WTC11 (cell line): Measurements from ENCODE around the gene ABCB11. TPM values are rescaled to one million over a fixed set of nuclear protein-coding genes. Genes with fewer than 3 reads are reported as not detected.

Experiments
- ATAC-seq: fragments of 200-7000 bp; cut with Tn5 transposase; 2 replicates; pipeline ENCODE4 v1.10.0; 2021; ENCODE audit warnings: mild to moderate bottlenecking, moderate library complexity
- CTCF ChIA-PET: fragments of 300-600 bp; sonication (Branson Sonifier 250); formaldehyde crosslinking; loops from one replicate; lab custom pipeline; 2021; ENCODE audit warnings: antibody characterized with exemption; lab: Charles Lee
- POLR2A ChIA-PET: fragments of 350-600 bp; sonication (Branson Sonifier 250); formaldehyde crosslinking; loops from one replicate; lab custom pipeline; 2021; ENCODE audit warnings: antibody characterized with exemption; lab: Charles Lee
- DNase-seq: peaks from one replicate; pipeline ENCODE4 v3.0.0; 2021; ENCODE audit warnings: low spot score
- H3K27ac Mint-ChIP-seq: 2 replicates; pipeline ENCODE4 v1.8.0; 2021; ENCODE audit warnings: mixed read lengths
- H3K27me3 Mint-ChIP-seq: 2 replicates; pipeline ENCODE4 v1.8.0; 2021; ENCODE audit warnings: low read depth, mild to moderate bottlenecking, moderate library complexity, mixed read lengths
- H3K36me3 Mint-ChIP-seq: 2 replicates; pipeline ENCODE4 v1.8.0; 2021; ENCODE audit warnings: mixed read lengths
- H3K4me1 Mint-ChIP-seq: 2 replicates; pipeline ENCODE4 v1.8.0; 2022; ENCODE audit warnings: mixed read lengths
- H3K4me3 Mint-ChIP-seq: 2 replicates; pipeline ENCODE4 v1.8.0; 2021; ENCODE audit warnings: mild to moderate bottlenecking, moderate library complexity, mixed read lengths
- H3K9me3 Mint-ChIP-seq: 2 replicates; pipeline ENCODE4 v1.8.0; 2021; ENCODE audit warnings: mixed read lengths
- AR ChIP-seq: fragments of 250-450 bp; sonication (Bioruptor Pico); IDR thresholded peaks from 2 replicates; pipeline ENCODE4 v1.9.0; 2021; ENCODE audit warnings: mild to moderate bottlenecking
- ATF6 ChIP-seq: sonication (generic); formaldehyde crosslinking; IDR thresholded peaks from 2 replicates; pipeline ENCODE4 v1.8.1; 2023; ENCODE audit warnings: mild to moderate bottlenecking, missing genetic modification reagents
- CREM ChIP-seq: sonication (generic); formaldehyde crosslinking; IDR thresholded peaks from 2 replicates; pipeline ENCODE4 v1.8.1; 2022; ENCODE audit warnings: mild to moderate bottlenecking, missing genetic modification reagents, moderate library complexity
- E2F5 ChIP-seq: sonication (generic); formaldehyde crosslinking; IDR thresholded peaks from 2 replicates; pipeline ENCODE4 v1.8.1; 2022; ENCODE audit warnings: mild to moderate bottlenecking, moderate library complexity, missing genetic modification reagents
- ELF4 ChIP-seq: sonication (generic); formaldehyde crosslinking; IDR thresholded peaks from 2 replicates; pipeline ENCODE4 v1.8.1; 2022; ENCODE audit warnings: low read depth, mild to moderate bottlenecking, moderate library complexity, missing genetic modification reagents
- FOXP4 ChIP-seq: sonication (generic); formaldehyde crosslinking; IDR thresholded peaks from 2 replicates; pipeline ENCODE4 v1.8.0; 2022; ENCODE audit warnings: mild to moderate bottlenecking, missing genetic modification reagents
- NFYB ChIP-seq: sonication (generic); formaldehyde crosslinking; conservative IDR thresholded peaks from 2 replicates; pipeline ENCODE4 v1.8.0; 2022; ENCODE audit warnings: low read depth, missing genetic modification reagents
- NR1H2 ChIP-seq: sonication (generic); formaldehyde crosslinking; IDR thresholded peaks from 2 replicates; pipeline ENCODE4 v1.9.0; 2021; ENCODE audit warnings: mild to moderate bottlenecking, moderate library complexity, missing genetic modification reagents
- PRRX2 ChIP-seq: fragments of 250-450 bp; sonication (Bioruptor Pico); IDR thresholded peaks from 2 replicates; pipeline ENCODE4 v1.8.0; 2021; ENCODE audit warnings: mild to moderate bottlenecking
- RELA ChIP-seq: sonication (generic); formaldehyde crosslinking; IDR thresholded peaks from 2 replicates; pipeline ENCODE4 v1.8.1; 2022; ENCODE audit warnings: missing genetic modification reagents, mild to moderate bottlenecking, borderline replicate concordance
- SMAD4 ChIP-seq: sonication (generic); formaldehyde crosslinking; IDR thresholded peaks from 2 replicates; pipeline ENCODE4 v1.8.0; 2022; ENCODE audit warnings: mild to moderate bottlenecking, missing genetic modification reagents
- USF1 ChIP-seq: sonication (generic); formaldehyde crosslinking; IDR thresholded peaks from 2 replicates; pipeline ENCODE4 v1.8.0; 2022; ENCODE audit warnings: mild to moderate bottlenecking, missing genetic modification reagents
- ZNF138 ChIP-seq: sonication (generic); formaldehyde crosslinking; conservative IDR thresholded peaks from 2 replicates; pipeline ENCODE4 v1.8.1; 2022; ENCODE audit warnings: mild to moderate bottlenecking, moderate library complexity, missing genetic modification reagents
- ZNF512 ChIP-seq: sonication (generic); formaldehyde crosslinking; IDR thresholded peaks from 2 replicates; pipeline ENCODE4 v1.8.1; 2022; ENCODE audit warnings: missing genetic modification reagents, borderline replicate concordance
- total RNA-seq: library from RNA; stranded (reverse); gene quantifications from 3 replicates; pipeline ENCODE4 v1.2.3, GENCODE V29; 2021

The ABCB11 gene
- total RNA-seq, 1 experiment from 2014 or later = 0.77 TPM

- no peaks in the 10 kb centered on the region for H3K27me3 Mint-ChIP-seq
- ATAC-seq (no peak; the same call in 1 of the 2 replicates), DNase-seq (no peak)
- no peaks in the 10 kb centered on the region for H3K36me3 Mint-ChIP-seq
- POLR2A ChIA-PET = no interaction called here
- peaks cover 6% of the 10 kb centered on the region for H3K4me1 Mint-ChIP-seq
- H3K27ac Mint-ChIP-seq = no peak overlapping the region
- H3K9me3 Mint-ChIP-seq = no peaks in the 10 kb centered on the region
- no peak overlapping the region for H3K4me3 Mint-ChIP-seq
- CTCF ChIA-PET = no interaction called here
- no peak for TF ChIP-seq USF1 (CRISPR knock-in tag)
- TF ChIP-seq, all 79 proteins: peak for 0
Measured at GRCh38 chr2:169015943-169016342, 15.2 kb downstream of the ABCB11 start.

GRCh38 chr2:169014780-169015179 lies 16.3 kb downstream of the ABCB11 start:
- no peaks in the 10 kb centered on the region for H3K36me3 Mint-ChIP-seq
- no peak overlapping the region for H3K4me3 Mint-ChIP-seq
- no peaks in the 10 kb centered on the region for H3K9me3 Mint-ChIP-seq
- DNase-seq (no peak), ATAC-seq (no peak)
- ChIA-PET CTCF (no interaction called here), POLR2A (no interaction called here)
- no peaks in the 10 kb centered on the region for H3K27me3 Mint-ChIP-seq
- no peak overlapping the region for H3K27ac Mint-ChIP-seq
- peaks cover 6% of the 10 kb centered on the region for H3K4me1 Mint-ChIP-seq
- no peak for TF ChIP-seq E2F5 (CRISPR knock-in tag)

GRCh38 chr2:169013628-169014026 lies 17.5 kb downstream of the ABCB11 start:
- no peaks in the 10 kb centered on the region for H3K36me3 Mint-ChIP-seq
- ChIA-PET POLR2A (no interaction called here), CTCF (no interaction called here)
- ATAC-seq = no peak
- H3K9me3 Mint-ChIP-seq = no peaks in the 10 kb centered on the region
- no peak for DNase-seq
- no peak overlapping the region for H3K27ac Mint-ChIP-seq
- H3K4me3 Mint-ChIP-seq = no peak overlapping the region
- no peak for TF ChIP-seq SMAD4 (CRISPR knock-in tag)
- TF ChIP-seq RELA (CRISPR knock-in tag) = no peak
- no peak for TF ChIP-seq ATF6 (CRISPR knock-in tag)
- TF ChIP-seq NR1H2 (CRISPR knock-in tag) = no peak
- no peak for TF ChIP-seq FOXP4
- no peak for TF ChIP-seq ZNF512 (CRISPR knock-in tag)
- TF ChIP-seq PRRX2 (CRISPR knock-in tag) = no peak
- TF ChIP-seq CREM (CRISPR knock-in tag) = no peak
- TF ChIP-seq ZNF138 = no peak
- TF ChIP-seq NFYB (CRISPR knock-in tag) = no peak
- no peak for TF ChIP-seq AR (CRISPR knock-in tag)
- no peak for TF ChIP-seq ELF4 (CRISPR knock-in tag)
- H3K27me3 Mint-ChIP-seq = no peaks in the 10 kb centered on the region
- H3K4me1 Mint-ChIP-seq = peaks cover 6% of the 10 kb centered on the region
